ENCODE results near the gene XYLT1. TPM values are rescaled to one million over a fixed set of nuclear protein-coding genes. Genes with fewer than 3 reads are reported as not detected.

The XYLT1 gene
- total RNA-seq, 1 experiment from 2014 or later = 0.80 TPM

DNA sequence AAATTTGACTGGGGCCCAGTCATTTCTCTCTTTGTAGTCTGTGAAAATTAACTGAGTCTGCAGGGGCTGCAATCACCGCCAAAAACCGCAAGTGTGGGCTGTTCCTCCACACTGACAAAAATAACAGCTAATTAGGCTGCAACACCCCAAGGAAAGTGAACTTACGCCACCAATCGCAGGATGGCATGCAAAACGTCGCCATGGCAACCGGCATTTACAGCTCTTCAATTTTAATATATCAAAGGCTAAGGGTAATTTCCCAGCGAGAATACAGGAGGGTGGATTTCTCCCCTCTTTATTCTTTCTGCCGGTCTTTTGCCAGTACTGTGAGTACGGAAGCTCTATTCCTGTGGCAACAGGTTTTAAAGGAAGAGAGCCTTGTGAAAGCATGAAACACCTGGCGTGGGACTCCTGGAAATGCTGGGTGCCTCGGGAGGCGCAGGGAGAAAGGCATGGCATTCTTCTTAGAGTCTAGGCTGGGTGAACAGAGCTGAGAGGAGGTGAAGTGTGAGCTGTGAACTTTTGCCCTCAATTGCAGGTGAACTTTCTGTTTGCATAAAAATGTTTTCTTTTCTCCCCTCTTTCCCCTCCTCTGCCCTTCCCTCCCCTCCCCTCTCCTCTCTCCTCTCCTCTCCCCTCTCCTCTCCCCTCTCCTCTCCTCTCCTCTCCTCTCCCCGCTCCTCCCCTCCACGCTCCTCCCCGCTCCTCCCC is 399.7 kb downstream of the XYLT1 start:
- DNase-seq (ENCODE audit: low read depth) = no peak

DNA sequence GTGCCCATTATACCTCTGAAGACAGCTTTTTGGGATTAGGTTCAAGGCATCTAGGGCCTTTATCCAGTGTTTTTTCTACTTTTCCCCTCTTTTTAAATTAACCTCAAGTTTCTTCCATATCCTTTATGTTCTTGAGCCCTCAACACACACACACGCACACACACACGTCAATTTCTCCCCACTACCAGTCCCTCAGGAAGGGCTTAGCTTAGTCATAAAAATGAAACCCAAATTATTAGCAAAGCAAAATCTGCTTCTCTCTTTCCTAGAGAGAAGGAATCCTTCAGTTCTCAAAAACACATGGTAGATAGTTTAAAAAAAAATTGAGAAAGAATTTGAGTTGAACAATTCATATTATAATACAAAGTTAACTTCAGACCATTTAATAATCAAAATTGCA is 401.1 kb downstream of the XYLT1 start:
- DNase-seq (ENCODE audit: low read depth) = no peak

DNA sequence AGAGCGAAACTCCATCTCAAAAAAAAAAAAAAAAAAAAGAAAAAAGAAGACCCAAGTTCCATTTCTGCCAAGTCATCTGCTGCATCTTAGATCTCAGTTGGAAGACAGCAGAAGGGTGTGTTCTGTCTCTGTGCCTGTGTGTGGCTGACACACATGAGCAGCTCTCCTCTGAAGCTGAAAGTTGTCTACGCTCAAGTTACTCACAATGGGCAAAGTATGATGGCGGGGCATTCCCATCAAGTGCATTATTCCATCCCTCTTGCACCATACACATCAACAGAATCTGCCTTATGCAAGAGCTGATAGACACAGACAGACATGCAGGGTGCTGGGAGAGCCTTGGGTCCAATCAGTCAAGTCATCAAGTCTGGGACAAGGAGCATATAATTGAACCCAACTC is 402.2 kb downstream of the XYLT1 start:
- no peak for DNase-seq (ENCODE audit: low read depth)

DNA sequence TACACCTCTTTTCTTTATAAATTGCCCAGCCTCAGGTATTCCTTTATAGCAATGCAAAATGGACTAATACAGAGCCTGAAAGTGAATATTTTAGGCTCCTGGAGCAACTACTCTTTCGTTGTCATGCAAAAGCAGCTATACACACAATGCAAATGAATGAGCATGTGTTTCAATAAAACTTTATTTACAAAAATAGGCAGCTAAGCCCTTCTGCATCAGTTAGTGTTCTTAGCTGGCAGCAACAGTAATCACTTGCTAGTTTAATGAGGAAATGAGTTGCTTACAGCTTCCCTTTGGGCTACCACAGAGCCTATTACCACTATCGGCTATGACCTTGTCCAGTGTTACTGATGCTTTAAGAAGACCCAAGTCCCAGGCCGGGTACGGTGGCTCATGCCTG is 402.9 kb downstream of the XYLT1 start:
- no peak for DNase-seq (ENCODE audit: low read depth)

DNA sequence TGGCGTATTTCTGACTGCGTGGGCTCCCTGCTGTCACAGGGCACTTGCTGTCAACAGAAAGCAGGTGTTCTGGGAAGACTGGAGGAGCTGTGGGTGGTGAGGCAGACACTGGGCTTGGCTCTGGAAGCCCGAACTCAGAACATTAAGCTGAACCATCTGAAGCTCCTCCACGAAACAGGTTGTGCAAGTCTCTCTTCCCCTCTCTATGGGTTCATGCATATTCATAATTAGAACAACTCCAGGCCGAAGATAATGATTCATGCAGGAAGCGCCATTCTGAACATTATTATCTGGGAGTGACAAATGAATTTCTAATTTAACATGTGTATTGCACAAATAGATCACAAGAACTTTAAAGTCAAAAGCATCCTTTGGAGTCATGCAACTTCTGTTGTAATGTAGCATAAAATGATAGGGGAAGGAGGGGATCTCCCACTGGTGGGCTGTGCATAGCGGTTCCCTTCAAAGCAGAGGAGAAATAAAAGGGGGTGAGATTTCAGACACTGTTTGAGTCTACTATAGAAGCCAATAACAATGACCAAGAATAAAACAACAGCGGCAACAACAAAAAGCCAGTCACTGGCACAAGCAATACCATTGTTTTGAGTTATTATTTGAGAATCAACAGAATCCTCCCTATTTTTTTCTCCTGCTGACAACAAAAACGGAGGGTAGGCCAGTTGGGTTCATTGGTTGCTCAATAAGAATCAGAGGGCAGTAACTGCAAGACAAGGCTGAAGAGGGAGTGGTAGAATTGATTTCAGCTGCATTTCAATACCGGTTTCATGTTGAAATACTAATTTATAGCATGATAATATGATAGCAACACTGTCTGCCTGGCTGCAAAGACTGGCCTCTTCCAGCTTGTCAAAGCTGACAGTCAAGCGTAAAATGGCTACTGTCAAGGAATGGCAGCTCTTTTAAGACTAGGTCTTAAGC is 407.3 kb downstream of the XYLT1 start:
- DNase-seq (ENCODE audit: low read depth) = no peak

DNA sequence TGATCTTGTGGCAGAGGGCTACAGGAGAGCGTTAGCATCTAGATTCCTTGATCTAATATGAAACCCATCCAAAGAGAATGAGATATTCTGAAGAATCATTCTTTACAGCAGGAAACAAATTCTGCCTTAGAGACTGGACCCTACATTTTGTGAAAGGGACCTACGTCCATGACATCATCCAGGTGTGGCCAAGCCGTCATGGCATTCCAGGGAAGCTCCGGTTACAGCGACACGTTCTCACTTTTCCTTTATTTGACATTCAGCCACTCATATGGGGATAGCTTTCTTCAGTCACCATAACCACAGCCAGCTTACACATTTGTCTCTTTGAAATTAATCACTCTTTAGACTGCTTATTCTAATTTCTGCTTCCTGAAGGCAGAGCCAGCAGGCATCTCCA is 408.1 kb downstream of the XYLT1 start:
- DNase-seq (ENCODE audit: low read depth) = no peak

DNA sequence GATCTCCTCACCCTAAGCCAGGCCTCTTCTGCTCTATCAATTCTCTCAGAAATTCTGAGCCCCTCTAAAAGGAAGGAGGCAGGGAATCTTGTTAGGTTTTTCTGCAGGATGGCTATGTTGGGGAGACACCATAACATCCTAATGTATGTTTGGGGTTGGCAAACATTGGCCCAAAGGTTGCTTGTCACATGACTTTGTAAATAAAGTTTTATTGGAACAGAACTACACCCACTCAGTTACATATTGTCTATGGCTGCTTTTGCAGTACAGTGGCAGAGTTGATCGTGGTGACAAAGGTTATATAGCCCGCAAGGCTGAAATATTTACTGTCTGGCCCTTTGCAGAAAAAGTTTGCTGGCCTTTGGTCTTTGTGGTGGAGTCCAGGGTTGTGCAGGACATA is 409.4 kb downstream of the XYLT1 start:
- DNase-seq (ENCODE audit: low read depth) = no peak

DNA sequence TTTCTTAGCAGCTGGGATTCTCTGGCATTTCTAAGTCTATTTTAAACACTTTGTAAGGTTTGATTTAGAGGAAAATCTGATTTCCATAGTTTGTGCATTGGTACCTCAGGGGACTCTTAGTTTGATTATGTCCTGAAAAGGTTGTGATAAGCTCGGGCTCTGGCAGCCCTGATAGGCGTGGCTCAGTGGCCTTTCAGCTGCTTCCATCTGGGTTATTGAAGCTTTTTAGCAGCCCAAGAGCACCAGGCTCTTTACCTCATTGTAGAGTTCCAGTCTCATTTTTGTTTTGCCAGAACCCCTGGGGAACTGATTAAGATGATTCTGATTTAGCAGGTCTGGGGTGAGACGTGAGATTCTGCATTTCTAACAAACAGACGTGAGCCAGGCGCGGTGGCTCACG is 412.3 kb downstream of the XYLT1 start:
- DNase-seq (ENCODE audit: low read depth) = no peak

DNA sequence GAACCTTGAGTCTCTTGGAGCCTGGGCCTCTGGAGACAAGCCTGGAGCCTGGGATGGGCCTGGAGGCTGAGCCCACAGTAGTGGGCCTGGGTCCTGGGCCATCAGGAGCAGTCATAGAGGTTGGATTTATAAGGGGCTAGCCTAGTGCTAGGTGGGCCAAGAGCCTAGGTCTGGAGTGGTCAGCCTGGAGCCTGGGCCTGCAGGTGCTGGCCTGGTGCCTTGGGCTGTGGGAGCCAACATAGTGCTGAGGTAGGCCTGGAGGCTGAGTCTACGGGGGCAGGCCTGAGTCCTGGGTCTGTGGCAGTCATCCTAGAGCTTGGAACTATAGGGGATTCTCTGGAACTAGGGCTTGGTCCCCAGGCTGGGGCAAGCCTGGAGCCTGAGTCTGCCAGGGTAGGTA is 414.1 kb downstream of the XYLT1 start:
- no peak for DNase-seq (ENCODE audit: low read depth)

DNA sequence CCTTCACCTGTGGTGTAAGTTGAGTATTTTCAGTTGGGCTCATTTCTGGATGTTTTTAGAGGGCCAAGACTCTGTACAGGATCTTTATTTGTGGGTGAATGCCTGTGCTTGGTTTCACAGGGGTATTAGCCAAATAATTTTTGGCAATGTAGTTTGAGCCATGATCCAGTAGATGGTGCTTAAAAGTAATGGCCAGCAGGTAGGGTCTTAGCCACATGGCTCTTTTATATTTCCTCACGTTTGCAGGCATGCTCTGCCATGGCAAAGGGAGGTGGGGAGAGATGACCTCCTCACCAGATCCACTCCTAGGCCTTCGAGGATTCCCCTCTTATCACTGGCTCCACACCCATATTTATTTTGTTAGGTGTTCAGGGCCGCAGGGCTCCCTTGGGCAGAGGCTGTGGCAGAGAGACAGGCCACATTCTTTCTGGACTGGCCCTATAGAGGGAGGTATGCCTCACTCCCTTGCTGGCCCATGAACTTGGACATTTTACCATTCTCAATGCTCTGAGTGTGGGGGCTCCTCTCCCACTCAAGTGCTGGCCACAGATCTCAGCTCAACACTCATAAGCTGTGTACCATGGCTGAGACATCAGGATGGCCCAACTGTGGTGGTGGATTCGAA is 417.1 kb downstream of the XYLT1 start:
- no peak for DNase-seq (ENCODE audit: low read depth)

Small RNA genes within 50 kb of the gene (small RNA-seq; reads per million reads assigned to genes)
- not detected for gene AC109446.1

Data from HT1080 (cell line).